B cell (primary cell): ENCODE measurements around the gene LRRC43.

Experiments used
- EZH2 ChIP-seq: IDR thresholded peaks from 2 replicates; pipeline ENCODE4 v1.6.1; 2012; ENCODE audit warnings: borderline replicate concordance, low read depth, mild to moderate bottlenecking, moderate library complexity, low read length; ENCODE audit not compliant: insufficient read depth, poor library complexity, severe bottlenecking
- TF ChIP-seq, protein P1 (sequence below): fragments of 200-600 bp; IDR thresholded peaks from one replicate; pipeline ENCODE4 v1.8.0; 2022; ENCODE audit warnings: antibody characterized with exemption, mild to moderate bottlenecking

DNA sequence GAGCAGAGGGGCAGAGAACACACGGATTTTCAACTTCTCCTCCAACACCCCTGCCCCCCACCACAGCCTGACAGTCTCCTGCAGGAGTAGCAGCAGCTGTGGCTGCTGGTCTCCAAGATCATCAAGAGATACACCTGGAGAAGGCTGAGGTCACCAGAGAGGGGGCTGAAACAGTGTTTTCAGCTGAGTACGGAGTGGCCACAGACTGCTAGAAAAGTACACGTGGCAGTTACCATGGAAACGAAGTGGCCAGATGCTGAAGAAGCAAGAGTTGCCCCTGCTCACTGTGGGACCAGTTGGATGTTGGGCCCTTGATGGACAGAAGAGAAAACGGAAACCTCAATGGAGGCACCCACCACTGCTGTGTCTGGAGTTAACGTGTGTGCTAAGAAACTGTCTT is 47.9 kb downstream of the LRRC43 start:
- no peak for TF ChIP-seq EZH2
- TF ChIP-seq, protein P1, sequence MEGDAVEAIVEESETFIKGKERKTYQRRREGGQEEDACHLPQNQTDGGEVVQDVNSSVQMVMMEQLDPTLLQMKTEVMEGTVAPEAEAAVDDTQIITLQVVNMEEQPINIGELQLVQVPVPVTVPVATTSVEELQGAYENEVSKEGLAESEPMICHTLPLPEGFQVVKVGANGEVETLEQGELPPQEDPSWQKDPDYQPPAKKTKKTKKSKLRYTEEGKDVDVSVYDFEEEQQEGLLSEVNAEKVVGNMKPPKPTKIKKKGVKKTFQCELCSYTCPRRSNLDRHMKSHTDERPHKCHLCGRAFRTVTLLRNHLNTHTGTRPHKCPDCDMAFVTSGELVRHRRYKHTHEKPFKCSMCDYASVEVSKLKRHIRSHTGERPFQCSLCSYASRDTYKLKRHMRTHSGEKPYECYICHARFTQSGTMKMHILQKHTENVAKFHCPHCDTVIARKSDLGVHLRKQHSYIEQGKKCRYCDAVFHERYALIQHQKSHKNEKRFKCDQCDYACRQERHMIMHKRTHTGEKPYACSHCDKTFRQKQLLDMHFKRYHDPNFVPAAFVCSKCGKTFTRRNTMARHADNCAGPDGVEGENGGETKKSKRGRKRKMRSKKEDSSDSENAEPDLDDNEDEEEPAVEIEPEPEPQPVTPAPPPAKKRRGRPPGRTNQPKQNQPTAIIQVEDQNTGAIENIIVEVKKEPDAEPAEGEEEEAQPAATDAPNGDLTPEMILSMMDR: no peak
